Stimulated activated memory B cell treated with anti-CD40 and anti-IgM and Interleukin-4, amounts not matched to agents 10 μg/mL and 1 μg/mL and 100 μg/mL, for 72 hours (primary cell): ENCODE results near the gene ZFP90.

Experiments used
- ATAC-seq: fragments of 150-1000 bp; cut with Tn5 transposase; 2 replicates; pipeline ENCODE4 v1.10.0; 2021
- H3K27ac Mint-ChIP-seq: one replicate; pipeline ENCODE4 v1.8.0; 2022; ENCODE audit warnings: mild to moderate bottlenecking, mixed read lengths
- H3K27me3 Mint-ChIP-seq: one replicate; pipeline ENCODE4 v1.8.0; 2022; ENCODE audit warnings: mixed read lengths
- H3K36me3 Mint-ChIP-seq: one replicate; pipeline ENCODE4 v1.8.0; 2022; ENCODE audit warnings: mixed read lengths
- H3K4me1 Mint-ChIP-seq: one replicate; pipeline ENCODE4 v1.8.0; 2022; ENCODE audit warnings: mixed read lengths
- H3K4me3 Mint-ChIP-seq: one replicate; pipeline ENCODE4 v1.8.0; 2022; ENCODE audit warnings: mild to moderate bottlenecking, moderate library complexity, mixed read lengths
- H3K9me3 Mint-ChIP-seq: one replicate; pipeline ENCODE4 v1.8.0; 2022; ENCODE audit warnings: mixed read lengths

ZFP90 gene

GRCh38 chr16:68596266-68596665, 57.2 kb downstream of the ZFP90 start:
- ATAC-seq, result no peak
- Mint-ChIP-seq H3K27me3 (no peaks in the 10 kb centered on the region), H3K27ac (no peak overlapping the region), H3K36me3 (peaks cover 17% of the 10 kb centered on the region), H3K4me1 (no peaks in the 10 kb centered on the region), H3K4me3 (no peak overlapping the region), H3K9me3 (peaks cover 14% of the 10 kb centered on the region)

GRCh38 chr16:68599586-68599985, 60.5 kb downstream of the ZFP90 start:
- Mint-ChIP-seq H3K36me3 (no peaks in the 10 kb centered on the region), H3K4me1 (no peaks in the 10 kb centered on the region), H3K27me3 (no peaks in the 10 kb centered on the region), H3K4me3 (no peak overlapping the region), H3K9me3 (no peaks in the 10 kb centered on the region), H3K27ac (no peak overlapping the region)
- ATAC-seq, result no peak

- no peaks in the 10 kb centered on the region for H3K27me3 Mint-ChIP-seq
- no peaks in the 10 kb centered on the region for H3K4me1 Mint-ChIP-seq
- no peaks in the 10 kb centered on the region for H3K9me3 Mint-ChIP-seq
- ATAC-seq, result peak; percentile 12
- H3K27ac Mint-ChIP-seq, result no peak overlapping the region
- no peaks in the 10 kb centered on the region for H3K36me3 Mint-ChIP-seq
- no peak overlapping the region for H3K4me3 Mint-ChIP-seq
Observed at GRCh38 chr16:68605746-68606145, 66.7 kb downstream of the ZFP90 start.

GRCh38 chr16:68607443-68607842, 68.4 kb downstream of the ZFP90 start:
- Mint-ChIP-seq H3K9me3 (peaks cover under 1% of the 10 kb centered on the region), H3K36me3 (no peaks in the 10 kb centered on the region), H3K4me3 (no peak overlapping the region), H3K27me3 (no peaks in the 10 kb centered on the region), H3K4me1 (no peaks in the 10 kb centered on the region), H3K27ac (no peak overlapping the region)
- no peak for ATAC-seq

- peaks cover 3% of the 10 kb centered on the region for H3K9me3 Mint-ChIP-seq
- H3K36me3 Mint-ChIP-seq, result no peaks in the 10 kb centered on the region
- H3K4me3 Mint-ChIP-seq, result no peak overlapping the region
- no peaks in the 10 kb centered on the region for H3K27me3 Mint-ChIP-seq
- no peaks in the 10 kb centered on the region for H3K4me1 Mint-ChIP-seq
- H3K27ac Mint-ChIP-seq, result no peak overlapping the region
- no peak for ATAC-seq
Observed at GRCh38 chr16:68608330-68608729, 69.2 kb downstream of the ZFP90 start.

GRCh38 chr16:68612996-68613395, 73.9 kb downstream of the ZFP90 start:
- peaks cover 9% of the 10 kb centered on the region for H3K9me3 Mint-ChIP-seq
- no peaks in the 10 kb centered on the region for H3K36me3 Mint-ChIP-seq
- no peaks in the 10 kb centered on the region for H3K27me3 Mint-ChIP-seq
- ATAC-seq, result no peak
- no peaks in the 10 kb centered on the region for H3K4me1 Mint-ChIP-seq
- H3K4me3 Mint-ChIP-seq, result no peak overlapping the region
- no peak overlapping the region for H3K27ac Mint-ChIP-seq

GRCh38 chr16:68617734-68618133, 78.6 kb downstream of the ZFP90 start:
- H3K4me1 Mint-ChIP-seq, result no peaks in the 10 kb centered on the region
- ATAC-seq, result no peak
- peaks cover 6% of the 10 kb centered on the region for H3K9me3 Mint-ChIP-seq
- no peaks in the 10 kb centered on the region for H3K36me3 Mint-ChIP-seq
- no peak overlapping the region for H3K27ac Mint-ChIP-seq
- H3K4me3 Mint-ChIP-seq, result no peak overlapping the region
- no peaks in the 10 kb centered on the region for H3K27me3 Mint-ChIP-seq
